Omental fat pad (tissue), 4 donors: ENCODE measurements around the gene MSI1. TPM values are rescaled to one million over a fixed set of nuclear protein-coding genes. Genes with fewer than 3 reads are reported as not detected.

ENCODE experiments used
- ATAC-seq: fragments of 150-250 bp; one replicate; pipeline ENCODE4 v1.9.1; 2016; ENCODE audit warnings: mild to moderate bottlenecking, moderate library complexity; ENCODE audit not compliant: low FRiP score
- DNase-seq: peaks from one replicate; pipeline ENCODE4 v3.0.0-alpha.2; 2019; ENCODE audit warnings: low spot score
- CTCF ChIP-seq, 3 donors: fragments of 450-650 bp; IDR thresholded peaks; one replicate each; pipeline ENCODE4 v1.5.1; 2016 to 2017; ENCODE audit warnings: antibody characterized with exemption in 3 of 3, mild to moderate bottlenecking in 3 of 3, moderate library complexity in 2 of 3
- small RNA-seq: library from RNA; depleted of rRNA; stranded (forward); fragments of <200 nt; gene quantifications from one replicate; pipeline ENCODE3, GENCODE V24; 2016
- total RNA-seq, 4 donors: library from RNA; depleted of rRNA; stranded (reverse); fragments of >200 nt; gene quantifications; one replicate each; pipeline ENCODE4 v1.1.0, GENCODE V29; 2016

MSI1 gene
- total RNA-seq, 4 donors from 2014 or later = 0.13 to 2.0 (median 0.37) TPM; not detected in 1

GRCh38 chr12:120292661-120293531, 76.1 kb downstream of the MSI1 start, which contains the start of gene RNU4-1:
Gene RNU4-1 (minus strand): TSS chr12:120293237.
- TF ChIP-seq CTCF (IDR thresholded peaks at IDR 0.05) = no peak
- peak; percentile 46 for ATAC-seq
- peak; percentile 39 for DNase-seq

GRCh38 chr12:120292411-120292660, 76.6 kb downstream of the MSI1 start:
- no peak for DNase-seq
- no peak for TF ChIP-seq CTCF (IDR thresholded peaks at IDR 0.05)
- no peak for ATAC-seq

Small RNA genes within 50 kb of the gene (small RNA-seq; reads per million reads assigned to genes)
- 1,679 reads per million, percentile 99 among the genes with 10 or more reads in this experiment for gene RNU4-1
- 912 reads per million, percentile 99 among the genes with 10 or more reads in this experiment for gene RNU4-2
- gene RNU6-1088P = not detected

Other genes with a start within 250 kb of the MSI1 start
- gene GCN1, start 174.4 kb downstream of the MSI1 start, total RNA-seq = 10 to 100 TPM; 52.5 to 99.4 (median 72.1) TPM
- 1,000 to 10,000 TPM; 2,289 to 4,489 (median 2,885) TPM for gene RPLP0, start 168.1 kb downstream of the MSI1 start, total RNA-seq
- 100 to 1,000 TPM in 1 of 4 donors, 10 to 100 TPM in 3; 40.0 to 151 (median 73.1) TPM for gene PXN, start 103.4 kb downstream of the MSI1 start, total RNA-seq
- under 1 TPM; under 0.01 TPM for gene RNU4-2, start 77.3 kb downstream of the MSI1 start, total RNA-seq
- gene RNU4-1, start 75.9 kb downstream of the MSI1 start, total RNA-seq = under 1 TPM in 2 of 4 donors, not detected in 2; under 0.01 TPM
- gene SIRT4, start 66.8 kb downstream of the MSI1 start, total RNA-seq = 1 to 10 TPM in 3 of 4 donors, not detected in 1; 1.3 to 2.4 (median 1.4) TPM
- not detected for gene PLA2G1B, start 41.4 kb downstream of the MSI1 start, total RNA-seq
- gene COX6A1, start 68.9 kb upstream of the MSI1 start, total RNA-seq = 100 to 1,000 TPM; 374 to 751 (median 529) TPM
- gene TRIAP1, start 77.2 kb upstream of the MSI1 start, total RNA-seq = 10 to 100 TPM; 11.3 to 21.6 (median 16.2) TPM
- gene GATC, start 77.3 kb upstream of the MSI1 start, total RNA-seq = 10 to 100 TPM; 22.8 to 30.7 (median 24.2) TPM
- gene SRSF9, start 100.6 kb upstream of the MSI1 start, total RNA-seq = 10 to 100 TPM; 62.3 to 88.7 (median 71.4) TPM
- 100 to 1,000 TPM; 142 to 209 (median 175) TPM for gene DYNLL1, start 126.9 kb upstream of the MSI1 start, total RNA-seq
- 10 to 100 TPM; 14.4 to 31.2 (median 25.4) TPM for gene COQ5, start 160.0 kb upstream of the MSI1 start, total RNA-seq
- gene RNF10, start 165.2 kb upstream of the MSI1 start, total RNA-seq = 100 to 1,000 TPM; 124 to 217 (median 167) TPM
- 10 to 100 TPM; 20.9 to 44.6 (median 34.3) TPM for gene POP5, start 212.2 kb upstream of the MSI1 start, total RNA-seq